Thyroid gland (tissue), 4 donors: ENCODE measurements around the gene AMPD3.

Source experiments
- CTCF ChIP-seq, 6 experiments: fragments of 200-600 bp in 3 of 6; fragments of 450-650 bp in 3 of 6; sonication (generic) in 3 of 6; IDR thresholded peaks; one replicate each; pipeline ENCODE4 v1.5.1; 2016 to 2019; ENCODE audit warnings: antibody characterized with exemption in 6 of 6, mild to moderate bottlenecking in 2 of 6, inconsistent platforms in 1 of 6, moderate library complexity in 1 of 6
- POLR2A ChIP-seq, 2 donors: fragments of 450-650 bp; IDR thresholded peaks; one replicate each; pipeline ENCODE4 v1.6.1; 2017; ENCODE audit warnings: antibody characterized with exemption in 2 of 2, mild to moderate bottlenecking in 2 of 2, moderate library complexity in 1 of 2

GRCh38 chr11:10539339-10539738 is 84.3 kb downstream of the AMPD3 start:
- TF ChIP-seq CTCF (IDR thresholded peaks at IDR 0.05) (no peak), POLR2A (IDR thresholded peaks at IDR 0.05) (no peak)
